GM10266 (cell line): ENCODE results near the gene EBLN1.

Source experiments
- DNase-seq: peaks from one replicate; pipeline ENCODE4 v3.0.0; 2012; ENCODE audit errors: extremely low spot score
- TF ChIP-seq, protein P1 (sequence below): IDR thresholded peaks from 2 replicates; pipeline ENCODE4 v1.5.1; 2012; ENCODE audit warnings: mild to moderate bottlenecking, low read depth; ENCODE audit not compliant: control insufficient read depth, insufficient read depth; ENCODE audit errors: missing control alignments

EBLN1 gene

GRCh38 chr10:22244001-22244400 is 26.2 kb upstream of the EBLN1 start:
- no peak for DNase-seq
- TF ChIP-seq, protein P1, sequence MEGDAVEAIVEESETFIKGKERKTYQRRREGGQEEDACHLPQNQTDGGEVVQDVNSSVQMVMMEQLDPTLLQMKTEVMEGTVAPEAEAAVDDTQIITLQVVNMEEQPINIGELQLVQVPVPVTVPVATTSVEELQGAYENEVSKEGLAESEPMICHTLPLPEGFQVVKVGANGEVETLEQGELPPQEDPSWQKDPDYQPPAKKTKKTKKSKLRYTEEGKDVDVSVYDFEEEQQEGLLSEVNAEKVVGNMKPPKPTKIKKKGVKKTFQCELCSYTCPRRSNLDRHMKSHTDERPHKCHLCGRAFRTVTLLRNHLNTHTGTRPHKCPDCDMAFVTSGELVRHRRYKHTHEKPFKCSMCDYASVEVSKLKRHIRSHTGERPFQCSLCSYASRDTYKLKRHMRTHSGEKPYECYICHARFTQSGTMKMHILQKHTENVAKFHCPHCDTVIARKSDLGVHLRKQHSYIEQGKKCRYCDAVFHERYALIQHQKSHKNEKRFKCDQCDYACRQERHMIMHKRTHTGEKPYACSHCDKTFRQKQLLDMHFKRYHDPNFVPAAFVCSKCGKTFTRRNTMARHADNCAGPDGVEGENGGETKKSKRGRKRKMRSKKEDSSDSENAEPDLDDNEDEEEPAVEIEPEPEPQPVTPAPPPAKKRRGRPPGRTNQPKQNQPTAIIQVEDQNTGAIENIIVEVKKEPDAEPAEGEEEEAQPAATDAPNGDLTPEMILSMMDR, result peak; percentile 2

GRCh38 chr10:22243321-22243720 is 25.5 kb upstream of the EBLN1 start:
- TF ChIP-seq, protein P1, result no peak
- no peak for DNase-seq

- no peak for DNase-seq
- TF ChIP-seq, protein P1, result no peak
These were observed 13.4 kb upstream of the EBLN1 start for GRCh38 chr10:22231260-22231659.

GRCh38 chr10:22230158-22230833 is 12.5 kb upstream of the EBLN1 start:
- DNase-seq, result peak; percentile 45
- TF ChIP-seq, protein P1, result no peak

DNA sequence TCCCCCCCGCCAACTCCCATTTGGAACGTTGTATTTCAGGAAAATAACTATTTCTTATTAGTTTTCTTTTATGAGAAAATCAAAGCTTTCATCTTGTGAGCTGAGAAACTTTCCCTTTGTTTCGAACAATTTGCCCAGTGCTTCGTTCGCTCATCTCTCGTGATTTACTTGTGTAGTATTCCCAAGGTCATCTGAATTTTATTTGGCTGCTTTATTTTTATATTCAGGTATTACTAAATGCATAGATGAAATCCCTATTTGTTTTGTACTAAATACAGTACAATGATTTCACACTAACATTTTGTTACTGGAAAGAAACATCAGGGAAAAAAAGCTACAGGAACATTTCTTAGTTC is 12.0 kb upstream of the EBLN1 start:
- TF ChIP-seq, protein P1, result no peak
- DNase-seq, result no peak

- peak; percentile 83 for DNase-seq
- TF ChIP-seq, protein P1, result no peak
These were observed 11.4 kb upstream of the EBLN1 start for GRCh38 chr10:22228943-22229801.

DNA sequence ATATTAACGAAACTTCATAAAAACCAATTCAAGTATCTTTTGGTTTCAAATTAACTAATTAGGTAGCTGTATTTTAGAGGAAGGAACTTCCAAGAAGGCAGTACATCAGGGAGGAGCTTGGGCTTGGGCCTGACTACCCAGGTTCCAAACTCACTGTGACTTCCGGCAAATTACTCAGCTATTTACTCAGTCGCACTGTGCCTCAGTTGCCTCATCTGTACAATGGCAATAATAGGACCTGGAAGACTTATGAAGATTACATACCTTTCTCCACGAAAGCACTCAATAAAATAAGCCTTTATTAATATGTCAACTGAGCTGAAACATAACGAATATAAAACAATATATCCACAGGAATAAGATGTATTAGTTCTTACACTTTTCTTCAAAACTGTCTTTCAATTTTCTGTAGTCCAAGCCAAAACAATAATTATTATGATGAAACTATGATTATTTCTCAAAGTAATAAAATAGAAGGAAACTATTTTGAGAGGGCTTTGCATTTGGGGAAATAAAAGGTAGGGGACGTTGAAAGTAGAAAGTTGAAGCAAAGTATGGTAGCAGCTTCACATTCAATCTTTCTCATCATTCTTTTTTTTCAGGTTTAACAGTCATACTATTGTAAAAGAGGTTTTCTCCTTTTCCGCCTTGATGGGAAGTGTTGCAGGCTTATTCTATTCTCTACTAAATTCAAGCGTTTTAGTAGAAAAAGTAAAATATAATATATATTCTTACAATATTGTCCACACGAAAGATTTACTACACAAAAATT is 10.5 kb upstream of the EBLN1 start:
- no peak for DNase-seq
- TF ChIP-seq, protein P1, result no peak
